HL-60/S4 treated with retinoic acid at 250 ng/mL for 4 days and 3 days (cell line): ENCODE results near the gene P2RY2.

Source experiments
- in situ Hi-C: fragments of 300-500 bp; cut with MboI; formaldehyde crosslinking; loops from 2 replicates; pipeline ENCODE4 v1.7.0; 2022; ENCODE audit warnings: low sequenced_read_pairs

The P2RY2 gene

GRCh38 chr11:73239571-73240189 lies 21.6 kb downstream of the P2RY2 start:
- in situ Hi-C loops: loop anchor here (5.0 kb wide), 1 partner anchor 52 kb away; no protein-coding TSS in a partner anchor

DNA sequence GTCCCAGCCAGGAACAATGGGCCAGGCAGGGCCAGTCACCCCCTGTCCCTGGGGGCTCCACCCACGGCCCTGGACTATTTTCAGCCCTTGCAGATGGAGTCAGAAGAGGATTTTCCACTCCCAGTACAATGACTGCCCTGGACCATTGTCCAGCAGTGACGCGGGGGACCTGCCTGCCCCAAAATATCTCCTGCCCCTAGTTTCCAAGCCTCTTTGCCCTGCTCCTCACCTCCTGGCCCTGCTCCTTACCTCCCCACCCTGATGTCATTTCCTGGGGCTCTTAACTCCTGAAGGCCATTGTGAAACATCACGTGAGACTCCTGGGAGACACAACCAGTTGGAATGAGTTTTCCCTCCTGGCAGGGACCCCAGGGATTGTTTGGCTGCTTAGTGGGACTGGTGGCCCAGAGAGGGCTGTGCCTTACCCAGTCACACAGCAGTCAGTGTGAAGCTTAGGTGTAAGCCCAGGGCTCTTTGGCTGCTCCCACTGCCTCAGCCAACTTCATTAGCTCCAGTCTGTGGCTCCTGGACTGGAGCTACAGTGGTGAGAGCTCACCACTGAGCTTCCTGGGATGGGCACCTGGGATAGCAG lies 22.2 kb downstream of the P2RY2 start:
- in situ Hi-C loops: no loop called here

DNA sequence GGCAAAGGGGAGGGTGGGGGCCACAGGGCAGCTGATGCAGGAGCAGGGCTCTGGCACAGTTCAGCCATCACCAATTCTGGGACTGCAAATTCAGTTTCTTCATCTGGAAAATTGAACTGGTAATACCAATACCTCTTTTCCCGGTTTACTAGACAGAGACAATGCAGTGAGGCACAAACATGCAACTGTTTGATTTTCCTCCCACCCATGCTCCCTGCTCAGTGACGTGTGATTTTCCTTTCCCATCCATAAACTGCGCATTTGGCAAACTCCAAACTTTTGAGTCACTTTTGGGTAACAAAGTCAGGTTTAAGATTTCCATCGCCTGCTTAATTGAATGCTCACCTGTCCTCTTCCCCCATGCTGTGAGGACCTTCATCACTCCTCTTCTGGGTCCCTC lies 23.2 kb downstream of the P2RY2 start:
- in situ Hi-C loops: no loop called here

GRCh38 chr11:73242251-73243092 lies 24.4 kb downstream of the P2RY2 start:
- in situ Hi-C loops: no loop called here

DNA sequence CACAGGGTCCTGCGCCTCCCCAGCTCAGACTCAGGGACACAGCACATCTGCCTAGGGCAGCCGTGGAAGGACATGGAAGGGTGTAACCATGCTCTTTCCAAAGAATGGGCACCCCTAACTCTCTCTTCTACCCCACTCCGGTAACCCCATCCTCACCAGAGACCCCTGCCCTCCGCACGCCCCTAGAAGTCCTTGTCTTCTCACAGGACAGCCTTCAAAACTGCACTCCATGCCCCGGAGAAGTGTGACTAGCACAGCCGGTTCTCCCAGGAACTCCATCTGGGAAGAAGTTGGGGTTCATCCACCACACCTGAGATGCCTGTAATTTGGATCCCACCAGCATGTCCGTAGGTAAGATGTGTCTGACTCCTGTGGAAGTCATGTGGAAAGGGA lies 25.0 kb downstream of the P2RY2 start:
- in situ Hi-C loops: no loop called here

- in situ Hi-C loops: no loop called here
Measured at GRCh38 chr11:73244589-73245240, 26.6 kb downstream of the P2RY2 start.

- in situ Hi-C loops: no loop called here
Measured at GRCh38 chr11:73245461-73245860, 27.4 kb downstream of the P2RY2 start.

- in situ Hi-C loops: no loop called here
Measured at GRCh38 chr11:73246303-73246702, 28.2 kb downstream of the P2RY2 start.

- in situ Hi-C loops: no loop called here
Measured at GRCh38 chr11:73248526-73249185, 30.6 kb downstream of the P2RY2 start.

GRCh38 chr11:73249304-73249703 lies 31.2 kb downstream of the P2RY2 start:
- in situ Hi-C loops: no loop called here

- in situ Hi-C loops: no loop called here
Measured at GRCh38 chr11:73249853-73250783, 32.0 kb downstream of the P2RY2 start.

DNA sequence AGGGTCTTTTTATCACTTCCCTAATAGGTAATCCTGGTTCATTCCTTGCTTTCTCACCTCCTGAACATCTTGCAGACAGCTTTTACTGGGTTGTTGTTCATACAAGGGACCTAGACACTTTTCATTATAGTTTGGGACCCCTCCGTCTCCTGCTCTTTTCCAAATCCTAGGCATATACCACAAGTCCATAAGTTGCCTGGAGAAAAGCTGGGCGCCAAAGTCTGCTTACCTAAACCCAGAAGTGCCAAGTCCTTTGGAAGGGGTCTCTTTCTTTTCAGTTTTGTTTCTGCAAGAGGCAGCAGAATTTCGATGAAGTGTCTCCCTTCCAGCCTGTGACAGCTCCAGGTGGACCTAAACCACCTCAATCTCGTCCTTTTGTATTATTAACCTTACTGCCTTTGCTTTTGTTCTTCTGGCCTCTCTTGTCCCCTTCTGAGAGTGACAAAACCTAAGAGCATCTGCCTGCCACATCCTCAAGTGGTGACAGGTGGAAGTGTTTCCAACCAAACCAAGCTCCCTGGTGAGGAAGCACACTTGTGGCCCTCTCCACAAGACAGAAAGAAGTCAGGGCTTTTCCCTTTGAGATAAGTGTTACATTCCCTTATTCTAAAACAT lies 34.6 kb downstream of the P2RY2 start:
- in situ Hi-C loops: no loop called here

GRCh38 chr11:73257342-73258103 lies 39.4 kb downstream of the P2RY2 start:
- in situ Hi-C loops: no loop called here

DNA sequence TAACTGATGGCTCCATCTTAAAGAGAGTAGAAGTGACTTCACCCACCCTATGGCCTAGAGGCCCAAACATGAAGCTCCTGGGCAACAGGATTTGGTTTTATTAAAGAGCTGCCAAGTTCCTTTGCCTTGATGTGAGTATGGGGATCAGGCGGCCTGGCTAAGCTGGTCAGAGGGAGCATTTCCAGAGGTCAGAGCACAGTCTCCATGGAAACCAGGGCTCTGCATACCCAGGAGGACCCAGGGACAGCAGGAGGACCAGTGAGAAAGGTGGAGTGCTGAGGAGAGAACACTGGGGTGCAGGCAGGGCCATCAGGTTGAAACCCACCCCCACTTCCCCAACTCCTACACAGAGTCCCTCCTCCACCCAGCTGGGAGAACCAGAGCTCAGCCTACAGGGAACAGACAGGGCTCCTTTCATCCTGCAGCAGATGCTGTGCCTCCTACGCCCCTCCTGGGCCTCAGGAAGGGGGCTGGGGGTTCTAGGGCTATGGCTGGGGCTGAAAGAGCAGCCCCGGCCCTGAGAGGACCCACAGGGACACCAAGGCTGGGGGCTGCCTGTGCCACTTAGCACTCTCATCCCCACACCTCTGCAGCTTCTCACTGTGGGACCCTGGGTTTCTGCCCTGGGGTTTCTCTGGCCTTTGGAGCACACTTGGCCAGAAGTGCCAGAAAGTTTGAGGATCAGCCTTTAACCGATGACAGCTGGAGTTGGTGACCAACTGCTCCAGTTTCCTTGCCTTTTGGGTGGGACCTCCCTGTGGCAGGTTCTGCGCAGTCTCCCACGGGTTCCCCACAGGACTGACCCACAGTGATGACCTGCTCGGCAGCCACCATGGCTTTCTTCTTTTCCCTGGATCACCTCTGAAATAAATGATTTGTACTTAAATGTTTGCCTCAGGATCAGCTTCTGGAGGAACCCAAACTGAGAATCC lies 40.3 kb downstream of the P2RY2 start:
- in situ Hi-C loops: no loop called here

- in situ Hi-C loops: no loop called here
Measured at GRCh38 chr11:73259406-73260126, 41.5 kb downstream of the P2RY2 start.

DNA sequence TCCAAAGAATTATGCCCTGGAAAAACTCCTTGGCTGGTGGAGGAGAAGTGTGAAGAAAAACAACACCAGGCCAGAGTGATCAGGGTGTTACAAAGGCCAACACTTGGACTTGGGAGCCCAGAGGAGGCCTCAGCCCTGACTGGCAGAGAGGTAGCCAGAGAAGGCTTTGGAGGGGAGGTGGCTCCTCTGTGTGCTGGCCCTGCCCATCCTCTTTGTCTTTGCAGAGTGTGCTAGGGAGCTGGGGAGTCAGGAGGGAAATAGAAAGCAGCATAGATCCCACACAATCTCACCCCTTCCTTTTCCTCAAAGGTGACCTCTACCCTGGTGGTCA lies 42.0 kb downstream of the P2RY2 start:
- in situ Hi-C loops: no loop called here

GRCh38 chr11:73262851-73263495 lies 44.9 kb downstream of the P2RY2 start:
- in situ Hi-C loops: no loop called here
